ENCODE measurements around the gene IQGAP2.

Gene IQGAP2

GRCh38 chr5:76689321-76690036, 286.4 kb downstream of the IQGAP2 start:
- peak; percentile 97 for DNase-seq (ENCODE audit: low read depth)

GRCh38 chr5:76690037-76690679, 287.1 kb downstream of the IQGAP2 start:
- DNase-seq (ENCODE audit: low read depth): no peak

- peak; percentile 90 for DNase-seq (ENCODE audit: low read depth)
Observed at GRCh38 chr5:76690704-76691466, 287.8 kb downstream of the IQGAP2 start.

- peak; percentile 85 for DNase-seq (ENCODE audit: low read depth)
Observed at GRCh38 chr5:76691467-76692273, 288.6 kb downstream of the IQGAP2 start.

- no peak for DNase-seq (ENCODE audit: low read depth)
Observed at GRCh38 chr5:76692274-76692540, 289.1 kb downstream of the IQGAP2 start.

- DNase-seq (ENCODE audit: low read depth): no peak
Observed at GRCh38 chr5:76692651-76693050, 289.6 kb downstream of the IQGAP2 start.

- DNase-seq (ENCODE audit: low read depth): no peak
Observed at GRCh38 chr5:76693141-76693540, 290.1 kb downstream of the IQGAP2 start.

- no peak for DNase-seq (ENCODE audit: low read depth)
Observed at GRCh38 chr5:76694317-76694716, 291.2 kb downstream of the IQGAP2 start.

GRCh38 chr5:76695346-76695745, 292.3 kb downstream of the IQGAP2 start:
- DNase-seq (ENCODE audit: low read depth): no peak

- DNase-seq (ENCODE audit: low read depth): peak; percentile 25
Observed at GRCh38 chr5:76696251-76696650, 293.2 kb downstream of the IQGAP2 start.

GRCh38 chr5:76697670-76698069, 294.6 kb downstream of the IQGAP2 start:
- no peak for DNase-seq (ENCODE audit: low read depth)

- DNase-seq (ENCODE audit: low read depth): no peak
Observed at GRCh38 chr5:76700571-76700970, 297.5 kb downstream of the IQGAP2 start.

GRCh38 chr5:76701298-76701697, 298.2 kb downstream of the IQGAP2 start:
- peak; percentile 90 for DNase-seq (ENCODE audit: low read depth)

- no peak for DNase-seq (ENCODE audit: low read depth)
Observed at GRCh38 chr5:76703707-76704106, 300.6 kb downstream of the IQGAP2 start.

- no peak for DNase-seq (ENCODE audit: low read depth)
Observed at GRCh38 chr5:76704131-76704663, 301.1 kb downstream of the IQGAP2 start.

- no peak for DNase-seq (ENCODE audit: low read depth)
Observed at GRCh38 chr5:76705574-76705973, 302.5 kb downstream of the IQGAP2 start.

- DNase-seq (ENCODE audit: low read depth): peak; percentile 85
Observed at GRCh38 chr5:76709762-76710161, 306.7 kb downstream of the IQGAP2 start.

- DNase-seq (ENCODE audit: low read depth): peak; percentile 40
Observed at GRCh38 chr5:76710991-76711390, 307.9 kb downstream of the IQGAP2 start.

- no peak for DNase-seq (ENCODE audit: low read depth)
Observed at GRCh38 chr5:76714751-76715485, 311.8 kb downstream of the IQGAP2 start.

GRCh38 chr5:76715486-76715735, 312.3 kb downstream of the IQGAP2 start:
- DNase-seq (ENCODE audit: low read depth): no peak

- DNase-seq (ENCODE audit: low read depth): peak; percentile 66
Observed at GRCh38 chr5:76715736-76716455, 312.8 kb downstream of the IQGAP2 start, which contains the start of gene F2R. Gene F2R (plus strand): TSS chr5:76716126. CDS start chr5:76716308, 182 bp downstream.

All from EH (cell line).